IMR-90 (cell line): ENCODE measurements around the gene KCNN3. TPM values are rescaled to one million over a fixed set of nuclear protein-coding genes. Genes with fewer than 3 reads are reported as not detected.

Experiments used
- ATAC-seq: fragments of 200-7000 bp; cut with Tn5 transposase; 2 replicates; pipeline ENCODE4 v1.9.1; 2020; ENCODE audit warnings: low read depth, mild to moderate bottlenecking, moderate library complexity
- BruUV-seq: library from RNA; stranded (reverse); fragments of 400-500 nt; replicated peaks from 2 replicates; lab custom pipeline; 2021; lab: Mats Ljungman, UMichigan
- CTCF ChIA-PET: fragments of 300-600 bp; formaldehyde crosslinking; extraction: SDS; loops from one replicate; lab custom pipeline; 2021; ENCODE audit warnings: antibody characterized with exemption; lab: Yijun Ruan, JAX
- POLR2A ChIA-PET: fragments of 300-600 bp; sonication (Branson Sonifier 250); formaldehyde crosslinking; loops from one replicate; lab custom pipeline; 2022; ENCODE audit warnings: antibody characterized with exemption; ENCODE audit not compliant: unreplicated experiment; lab: Charles Lee
- DNase-seq: peaks from one replicate; pipeline ENCODE4 v3.0.0; 2013
- H2AFZ ChIP-seq: replicated peaks from 2 replicates; pipeline ENCODE3; 2013; ENCODE audit warnings: low read length, mild to moderate bottlenecking; ENCODE audit not compliant: poor library complexity
- H2AK5ac ChIP-seq: 2 replicates; pipeline ENCODE4 v1.6.1; 2013; ENCODE audit warnings: low read depth, low read length, inconsistent platforms
- H2AK9ac ChIP-seq: replicated peaks from 2 replicates; pipeline ENCODE3; 2013; ENCODE audit warnings: mild to moderate bottlenecking, low read depth, low read length, moderate library complexity; ENCODE audit not compliant: poor library complexity
- H2BK120ac ChIP-seq: 2 replicates; pipeline ENCODE4 v1.6.1; 2013; ENCODE audit warnings: low read depth, low read length, inconsistent platforms
- H2BK15ac ChIP-seq: 3 replicates; pipeline ENCODE4 v1.6.1; 2013; ENCODE audit warnings: low read depth, low read length, inconsistent platforms
- H2BK20ac ChIP-seq: 2 replicates; pipeline ENCODE4 v1.6.1; 2013; ENCODE audit warnings: low read depth, mild to moderate bottlenecking, inconsistent platforms, low read length, moderate library complexity
- H2BK5ac ChIP-seq: 2 replicates; pipeline ENCODE4 v1.6.1; 2013; ENCODE audit warnings: mild to moderate bottlenecking, low read depth, low read length, inconsistent platforms; ENCODE audit not compliant: poor library complexity, severe bottlenecking
- H3K14ac ChIP-seq: replicated peaks from 2 replicates; pipeline ENCODE4 v1.6.1; 2013; ENCODE audit warnings: low read depth, low read length, inconsistent platforms
- H3K18ac ChIP-seq: 2 replicates; pipeline ENCODE4 v1.6.1; 2013; ENCODE audit warnings: low read depth, low read length, control low read depth
- H3K23ac ChIP-seq: 2 replicates; pipeline ENCODE4 v1.6.1; 2013; ENCODE audit warnings: low read depth, low read length, inconsistent platforms
- H3K27ac ChIP-seq: 2 replicates; pipeline ENCODE4 v1.5.1; 2013; ENCODE audit warnings: mild to moderate bottlenecking, control low read depth, low read length; ENCODE audit not compliant: insufficient read depth
- H3K27me3 ChIP-seq: 2 replicates; pipeline ENCODE4 v1.6.1; 2013; ENCODE audit warnings: low read length; ENCODE audit not compliant: control insufficient read depth, insufficient read depth
- H3K36me3 ChIP-seq: 2 replicates; pipeline ENCODE4 v1.6.1; 2013; ENCODE audit warnings: low read length, mixed read lengths; ENCODE audit not compliant: control insufficient read depth, insufficient read depth
- H3K4ac ChIP-seq: 2 replicates; pipeline ENCODE4 v1.6.1; 2013; ENCODE audit warnings: low read depth, low read length, inconsistent platforms
- H3K4me1 ChIP-seq: 2 replicates; pipeline ENCODE4 v1.6.1; 2013; ENCODE audit warnings: low read length, mixed read lengths; ENCODE audit not compliant: control insufficient read depth, insufficient read depth
- H3K4me2 ChIP-seq: 2 replicates; pipeline ENCODE4 v1.6.1; 2013; ENCODE audit warnings: low read depth, mild to moderate bottlenecking, control low read depth, low read length, moderate library complexity
- H3K4me3 ChIP-seq: 2 replicates; pipeline ENCODE4 v1.5.1; 2013; ENCODE audit warnings: low read depth, mild to moderate bottlenecking, control low read depth, low read length, moderate library complexity; ENCODE audit not compliant: insufficient read depth
- H3K56ac ChIP-seq: 2 replicates; pipeline ENCODE4 v1.6.1; 2013; ENCODE audit warnings: low read length, inconsistent platforms; ENCODE audit not compliant: insufficient read depth; ENCODE audit errors: extremely low read depth
- H3K79me1 ChIP-seq, 2 experiments: 2 replicates each; pipeline ENCODE4 v1.6.1; 2013; ENCODE audit warnings: low read length in 2 of 2, inconsistent platforms in 1 of 2, low read depth in 1 of 2
- H3K9ac ChIP-seq: 2 replicates; pipeline ENCODE4 v1.6.1; 2013; ENCODE audit warnings: low read depth, low read length, control low read depth
- H3K9me1 ChIP-seq: 2 replicates; pipeline ENCODE4 v1.6.1; 2013; ENCODE audit warnings: low read length, inconsistent platforms; ENCODE audit not compliant: insufficient read depth
- H3K9me3 ChIP-seq: 2 replicates; pipeline ENCODE4 v1.6.1; 2013; ENCODE audit warnings: low read length; ENCODE audit not compliant: control insufficient read depth, insufficient read depth
- H4K20me1 ChIP-seq: 2 replicates; pipeline ENCODE4 v1.6.1; 2013; ENCODE audit warnings: low read length, inconsistent platforms; ENCODE audit not compliant: insufficient read depth
- H4K5ac ChIP-seq: 2 replicates; pipeline ENCODE4 v1.6.1; 2013; ENCODE audit warnings: mild to moderate bottlenecking, low read depth, low read length, control low read depth
- H4K8ac ChIP-seq, 2 experiments: 2 replicates each; pipeline ENCODE4 v1.6.1; 2013; ENCODE audit warnings: low read depth in 2 of 2, low read length in 2 of 2, control low read depth in 1 of 2, inconsistent platforms in 1 of 2
- H4K91ac ChIP-seq: 2 replicates; pipeline ENCODE4 v1.6.1; 2013; ENCODE audit warnings: low read depth, low read length, inconsistent platforms; ENCODE audit not compliant: insufficient read depth
- BHLHE40 ChIP-seq: fragments of 150-350 bp; IDR thresholded peaks from 2 replicates; pipeline ENCODE4 v1.6.1; 2016; ENCODE audit warnings: mild to moderate bottlenecking, low read depth, low read length
- CEBPB ChIP-seq: IDR thresholded peaks from 2 replicates; pipeline ENCODE4 v1.6.1; 2012; ENCODE audit warnings: low read depth, low read length, improper control_type of control experiment
- FOS ChIP-seq: fragments of 150-350 bp; IDR thresholded peaks from 2 replicates; pipeline ENCODE4 v1.6.1; 2016; ENCODE audit warnings: low read depth, low read length
- MAFK ChIP-seq: IDR thresholded peaks from 2 replicates; pipeline ENCODE4 v1.6.1; 2012; ENCODE audit warnings: low read depth, low read length, improper control_type of control experiment
- MAZ ChIP-seq: IDR thresholded peaks from 2 replicates; pipeline ENCODE4 v1.6.1; 2012; ENCODE audit warnings: low read depth, mild to moderate bottlenecking, low read length, improper control_type of control experiment, moderate library complexity, borderline replicate concordance
- MXI1 ChIP-seq: IDR thresholded peaks from 2 replicates; pipeline ENCODE4 v1.6.1; 2012; ENCODE audit warnings: low read depth, mild to moderate bottlenecking, low read length, moderate library complexity, borderline replicate concordance
- NFE2L2 ChIP-seq: fragments of 150-350 bp; IDR thresholded peaks from 2 replicates; pipeline ENCODE4 v1.6.1; 2016; ENCODE audit warnings: low read depth, mild to moderate bottlenecking, low read length
- POLR2A ChIP-seq: IDR thresholded peaks from 2 replicates; pipeline ENCODE4 v1.6.1; 2012; ENCODE audit warnings: mild to moderate bottlenecking, low read depth, low read length
- RAD21 ChIP-seq: IDR thresholded peaks from 2 replicates; pipeline ENCODE4 v1.6.1; 2012; ENCODE audit warnings: low read length, improper control_type of control experiment
- RCOR1 ChIP-seq: IDR thresholded peaks from 2 replicates; pipeline ENCODE4 v1.6.1; 2012; ENCODE audit warnings: mild to moderate bottlenecking, low read length, improper control_type of control experiment; ENCODE audit not compliant: insufficient replicate concordance
- RFX5 ChIP-seq: IDR thresholded peaks from 2 replicates; pipeline ENCODE4 v1.8.0; 2012; ENCODE audit warnings: low read depth, mild to moderate bottlenecking, low read length, moderate library complexity
- SMC3 ChIP-seq: fragments of 150-350 bp; IDR thresholded peaks from 2 replicates; pipeline ENCODE4 v1.6.1; 2016; ENCODE audit warnings: low read depth, mild to moderate bottlenecking, antibody characterized with exemption, low read length, moderate library complexity
- WGBS, 2 experiments: methylation state at CpG; one replicate each; pipeline versions ENCODE4 v1.1.5 to v1.1.7; 2013; ENCODE audit warnings: missing lambda C conversion rate in 2 of 2; ENCODE audit not compliant: insufficient read length in 1 of 2; ENCODE audit errors: extremely low coverage in 2 of 2; 5-methylcytosine and 5-hydroxymethylcytosine counted together
- dilution Hi-C: fragments of 300-500 bp; cut with HindIII; formaldehyde crosslinking; loops from one replicate; pipeline ENCODE4 v1.14.3; 2018; ENCODE audit warnings: low sequenced_read_pairs; ENCODE audit not compliant: unreplicated experiment
- in situ Hi-C: fragments of 300-500 bp; cut with MboI; formaldehyde crosslinking; loops from 3 replicates; pipeline ENCODE4 v1.14.3; 2019; ENCODE audit warnings: low sequenced_read_pairs, inconsistent platforms, mixed read lengths
- intact Hi-C: fragments of 100-400 bp; cut with micrococcal nuclease; formaldehyde crosslinking; loops from 2 replicates; pipeline ENCODE4 v1.10.0; 2022
- polyA plus RNA-seq, 3 experiments: library from polyadenylated mRNA; depleted of rRNA; stranded (reverse); fragments of >200 nt; gene quantifications; 2 replicates each; pipeline ENCODE4 v1.2.3, GENCODE V29; 2012; ENCODE audit warnings: low replicate concordance in 1 of 3
- total RNA-seq: library from RNA; depleted of rRNA; stranded (reverse); fragments of >200 nt; gene quantifications from 2 replicates; pipeline ENCODE4 v1.2.3, GENCODE V29; 2012
- TF ChIP-seq, protein P1 (sequence below): conservative IDR thresholded peaks from 2 replicates; pipeline ENCODE4 v1.5.1; 2012; ENCODE audit warnings: mild to moderate bottlenecking, low read depth, low read length, improper control_type of control experiment
- TF ChIP-seq, protein P2 (sequence below): fragments of 150-350 bp; IDR thresholded peaks from 2 replicates; pipeline ENCODE4 v1.6.1; 2016; ENCODE audit warnings: low read depth, mild to moderate bottlenecking, low read length, moderate library complexity, borderline replicate concordance
- TF ChIP-seq, protein P3 (sequence below): fragments of 150-350 bp; IDR thresholded peaks from 2 replicates; pipeline ENCODE4 v1.6.1; 2017; ENCODE audit warnings: mild to moderate bottlenecking, antibody characterized with exemption, low read length, low read depth

Gene KCNN3
- total and polyA plus RNA-seq, 2 of the 4 experiments (the other 2 are of a cell fraction): 0.02 TPM; not detected in 1

DNA sequence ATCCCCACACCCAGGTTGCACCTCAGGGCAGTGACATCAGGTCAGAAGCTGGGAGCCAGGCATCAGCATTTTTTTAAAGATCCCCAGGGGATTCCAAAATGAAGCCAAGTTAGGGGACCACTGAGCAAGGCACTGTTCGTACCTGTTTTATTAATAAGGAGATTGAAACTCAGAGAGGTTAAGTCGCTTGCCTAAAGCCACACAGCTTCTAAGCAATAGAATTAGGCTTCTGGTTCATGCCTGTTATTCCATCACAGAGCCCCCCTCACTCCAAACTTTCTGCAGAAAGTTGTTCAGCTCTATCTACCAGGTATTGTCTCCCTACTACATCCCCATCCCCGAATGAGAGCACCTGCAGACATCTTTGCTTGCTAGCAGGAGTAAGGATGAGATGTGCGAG, 28.7 kb downstream of the KCNN3 start:
- no peaks in the 10 kb centered on the region for H3K9me3 ChIP-seq
- H3K9me1 ChIP-seq: no peaks in the 10 kb centered on the region; the same call in 1 of the 2 replicates
- H4K8ac ChIP-seq: no peak overlapping the region
- no peak overlapping the region for H3K56ac ChIP-seq
- intact Hi-C loops: no loop called here
- H2AK9ac ChIP-seq: no peak overlapping the region
- H3K4me2 ChIP-seq: no peak overlapping the region
- POLR2A ChIA-PET: no interaction called here
- no peak overlapping the region for H2BK20ac ChIP-seq
- no peaks in the 10 kb centered on the region for H3K36me3 ChIP-seq
- no peak overlapping the region for H2BK5ac ChIP-seq
- no peak overlapping the region for H2AK5ac ChIP-seq
- peaks cover 44% of the 10 kb centered on the region for H3K27me3 ChIP-seq
- H2AFZ ChIP-seq: no peak overlapping the region
- no peak overlapping the region for H3K18ac ChIP-seq
- 100% methylated on average over 1 of the region's 4 CpGs; no CpG with 5 or more reads in 1 of the 2 experiments for WGBS, 2 experiments
- no peaks in the 10 kb centered on the region for H3K79me1 ChIP-seq
- no peak overlapping the region for H3K4me3 ChIP-seq
- no TSS peak for BruUV-seq
- H2BK15ac ChIP-seq: no peak overlapping the region
- no peak overlapping the region for H3K14ac ChIP-seq
- CTCF ChIA-PET: no interaction called here
- DNase-seq (no peak), ATAC-seq (no peak)
- no peak overlapping the region for H4K5ac ChIP-seq
- no peak overlapping the region for H4K91ac ChIP-seq
- in situ Hi-C loops: no loop called here
- TF ChIP-seq, protein P1, sequence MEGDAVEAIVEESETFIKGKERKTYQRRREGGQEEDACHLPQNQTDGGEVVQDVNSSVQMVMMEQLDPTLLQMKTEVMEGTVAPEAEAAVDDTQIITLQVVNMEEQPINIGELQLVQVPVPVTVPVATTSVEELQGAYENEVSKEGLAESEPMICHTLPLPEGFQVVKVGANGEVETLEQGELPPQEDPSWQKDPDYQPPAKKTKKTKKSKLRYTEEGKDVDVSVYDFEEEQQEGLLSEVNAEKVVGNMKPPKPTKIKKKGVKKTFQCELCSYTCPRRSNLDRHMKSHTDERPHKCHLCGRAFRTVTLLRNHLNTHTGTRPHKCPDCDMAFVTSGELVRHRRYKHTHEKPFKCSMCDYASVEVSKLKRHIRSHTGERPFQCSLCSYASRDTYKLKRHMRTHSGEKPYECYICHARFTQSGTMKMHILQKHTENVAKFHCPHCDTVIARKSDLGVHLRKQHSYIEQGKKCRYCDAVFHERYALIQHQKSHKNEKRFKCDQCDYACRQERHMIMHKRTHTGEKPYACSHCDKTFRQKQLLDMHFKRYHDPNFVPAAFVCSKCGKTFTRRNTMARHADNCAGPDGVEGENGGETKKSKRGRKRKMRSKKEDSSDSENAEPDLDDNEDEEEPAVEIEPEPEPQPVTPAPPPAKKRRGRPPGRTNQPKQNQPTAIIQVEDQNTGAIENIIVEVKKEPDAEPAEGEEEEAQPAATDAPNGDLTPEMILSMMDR: no peak
- TF ChIP-seq MXI1: no peak
- TF ChIP-seq MAFK: no peak
- TF ChIP-seq NFE2L2: no peak
- TF ChIP-seq POLR2A: no peak
- no peak for TF ChIP-seq RAD21
- no peak for TF ChIP-seq SMC3
- TF ChIP-seq, protein P2, sequence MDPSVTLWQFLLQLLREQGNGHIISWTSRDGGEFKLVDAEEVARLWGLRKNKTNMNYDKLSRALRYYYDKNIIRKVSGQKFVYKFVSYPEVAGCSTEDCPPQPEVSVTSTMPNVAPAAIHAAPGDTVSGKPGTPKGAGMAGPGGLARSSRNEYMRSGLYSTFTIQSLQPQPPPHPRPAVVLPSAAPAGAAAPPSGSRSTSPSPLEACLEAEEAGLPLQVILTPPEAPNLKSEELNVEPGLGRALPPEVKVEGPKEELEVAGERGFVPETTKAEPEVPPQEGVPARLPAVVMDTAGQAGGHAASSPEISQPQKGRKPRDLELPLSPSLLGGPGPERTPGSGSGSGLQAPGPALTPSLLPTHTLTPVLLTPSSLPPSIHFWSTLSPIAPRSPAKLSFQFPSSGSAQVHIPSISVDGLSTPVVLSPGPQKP: no peak
- TF ChIP-seq, protein P3, sequence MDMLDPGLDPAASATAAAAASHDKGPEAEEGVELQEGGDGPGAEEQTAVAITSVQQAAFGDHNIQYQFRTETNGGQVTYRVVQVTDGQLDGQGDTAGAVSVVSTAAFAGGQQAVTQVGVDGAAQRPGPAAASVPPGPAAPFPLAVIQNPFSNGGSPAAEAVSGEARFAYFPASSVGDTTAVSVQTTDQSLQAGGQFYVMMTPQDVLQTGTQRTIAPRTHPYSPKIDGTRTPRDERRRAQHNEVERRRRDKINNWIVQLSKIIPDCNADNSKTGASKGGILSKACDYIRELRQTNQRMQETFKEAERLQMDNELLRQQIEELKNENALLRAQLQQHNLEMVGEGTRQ: no peak
- no peak for TF ChIP-seq FOS
- TF ChIP-seq BHLHE40: no peak
- TF ChIP-seq RFX5: no peak
- TF ChIP-seq CEBPB: no peak
- TF ChIP-seq MAZ: no peak
- TF ChIP-seq RCOR1: no peak
- H3K4ac ChIP-seq: no peak overlapping the region
- dilution Hi-C loops: no loop called here
- no peak overlapping the region for H3K27ac ChIP-seq
- H3K23ac ChIP-seq: no peak overlapping the region
- no peak overlapping the region for H2BK120ac ChIP-seq
- peaks cover 10% of the 10 kb centered on the region; the same call in 1 of the 2 replicates for H3K4me1 ChIP-seq
- no peaks in the 10 kb centered on the region for H4K20me1 ChIP-seq
- no peak overlapping the region for H3K9ac ChIP-seq
